ENCODE measurements around the gene ATR.

- TF ChIP-seq CTCF (conservative IDR thresholded peaks at IDR 0.05; ENCODE audit: low read depth, low read length), result no peak
- no peak for TF ChIP-seq EZH2 (IDR thresholded peaks at IDR 0.05; ENCODE audit: borderline replicate concordance, low read depth, low read length, poor library complexity, severe bottlenecking)
Measured at GRCh38 chr3:142602619-142603385, 24.3 kb upstream of the ATR start.
